Vagina (tissue), 2 donors: ENCODE measurements around the gene TUBB3.

Experiments
- CTCF ChIP-seq, 3 experiments: fragments of 450-650 bp in 2 of 3; fragments of 200-600 bp in 1 of 3; sonication (generic) in 1 of 3; IDR thresholded peaks; one replicate each; pipeline ENCODE4 v1.5.1; 2017 to 2019; ENCODE audit warnings: antibody characterized with exemption in 3 of 3, mild to moderate bottlenecking in 2 of 3, moderate library complexity in 2 of 3
- POLR2A ChIP-seq, 2 donors: fragments of 450-650 bp; IDR thresholded peaks; one replicate each; pipeline ENCODE4 v1.6.1; 2017; ENCODE audit warnings: antibody characterized with exemption in 2 of 2, mild to moderate bottlenecking in 2 of 2, moderate library complexity in 2 of 2
- POLR2AphosphoS5 ChIP-seq, 2 donors: sonication (generic); formaldehyde crosslinking; IDR thresholded peaks; one replicate each; pipeline ENCODE4 v1.9.0; 2017; ENCODE audit warnings: antibody characterized with exemption in 2 of 2, mild to moderate bottlenecking in 2 of 2, low read depth in 1 of 2; ENCODE audit not compliant: insufficient read depth in 1 of 2

- TF ChIP-seq CTCF (IDR thresholded peaks at IDR 0.05) (no peak), POLR2AphosphoS5 (IDR thresholded peaks at IDR 0.05; ENCODE audit: insufficient read depth in 1 of 2, low read depth in 1 of 2) (no peak), POLR2A (IDR thresholded peaks at IDR 0.05) (no peak)
Observed at GRCh38 chr16:89920723-89921122, 2.4 kb upstream of the TUBB3 start.
